Left ventricle myocardium inferior (tissue), 1 donor: Measurements from ENCODE around the gene BANF2. TPM values are rescaled to one million over a fixed set of nuclear protein-coding genes. Genes with fewer than 3 reads are reported as not detected.

Source experiments
- DNase-seq: peaks from one replicate; pipeline ENCODE4 v3.0.0-alpha.2; 2020
- H3K27ac ChIP-seq: fragments of 200-600 bp; replicated peaks from 2 replicates; pipeline ENCODE4 v1.8.0; 2021
- H3K27me3 ChIP-seq: fragments of 200-600 bp; 2 replicates; pipeline ENCODE4 v1.8.0; 2021; ENCODE audit warnings: low read depth
- H3K36me3 ChIP-seq: fragments of 200-600 bp; 2 replicates; pipeline ENCODE4 v1.8.0; 2021
- H3K4me1 ChIP-seq: fragments of 200-600 bp; 2 replicates; pipeline ENCODE4 v1.8.0; 2021
- H3K4me3 ChIP-seq: fragments of 200-600 bp; 2 replicates; pipeline ENCODE4 v1.8.0; 2021; ENCODE audit warnings: mild to moderate bottlenecking, moderate library complexity
- H3K9me3 ChIP-seq: fragments of 200-600 bp; replicated peaks from 2 replicates; pipeline ENCODE4 v1.8.0; 2021
- CTCF ChIP-seq: fragments of 200-600 bp; IDR thresholded peaks from 2 replicates; pipeline ENCODE4 v1.8.0; 2021; ENCODE audit warnings: antibody characterized with exemption, mild to moderate bottlenecking, borderline replicate concordance
- intact Hi-C: fragments of 100-400 bp; cut with micrococcal nuclease; formaldehyde crosslinking; loops from one replicate; pipeline ENCODE4 v1.11.0; 2022
- total RNA-seq: library from RNA; stranded (reverse); fragmentation: NEBNext Ultra II Directional; extraction: Animal tissue kit (Norgen Biotek cat#: 25700); gene quantifications from one replicate; pipeline ENCODE4 v1.2.1, GENCODE V29; 2021
- donor health status: DM: no; HTN: yes; CAD: no; lungs with severe emphysema.

BANF2 gene
- total RNA-seq, 1 donor from 2014 or later = not detected

- Histone ChIP-seq H3K36me3 (peaks cover 15% of the 10 kb centered on the region), H3K27me3 (no peaks in the 10 kb centered on the region), H3K4me1 (peaks cover 63% of the 10 kb centered on the region), H3K27ac (no peak overlapping the region), H3K9me3 (no peaks in the 10 kb centered on the region), H3K4me3 (no peak overlapping the region)
- DNase-seq = no peak
- TF ChIP-seq CTCF = no peak
- intact Hi-C loops = loop anchor here (10.0 kb wide), 1 partner anchor 218 kb away; no protein-coding TSS in a partner anchor
Measured at GRCh38 chr20:17676942-17677341, 22.8 kb upstream of the BANF2 start.

GRCh38 chr20:17678295-17678694, 21.5 kb upstream of the BANF2 start:
- DNase-seq = no peak
- H3K9me3 ChIP-seq = no peaks in the 10 kb centered on the region
- no peak for TF ChIP-seq CTCF
- peaks cover 15% of the 10 kb centered on the region for H3K36me3 ChIP-seq
- intact Hi-C loops = loop anchor here (10.0 kb wide), 1 partner anchor 217 kb away; no protein-coding TSS in a partner anchor
- H3K4me3 ChIP-seq = no peak overlapping the region
- H3K27ac ChIP-seq = no peak overlapping the region
- H3K27me3 ChIP-seq = no peaks in the 10 kb centered on the region
- H3K4me1 ChIP-seq = peaks cover 68% of the 10 kb centered on the region

GRCh38 chr20:17678886-17679285, 20.9 kb upstream of the BANF2 start:
- intact Hi-C loops = loop anchor here (10.0 kb wide), 1 partner anchor 216 kb away; no protein-coding TSS in a partner anchor
- peaks cover 15% of the 10 kb centered on the region for H3K36me3 ChIP-seq

GRCh38 chr20:17679941-17680835, 19.6 kb upstream of the BANF2 start:
- peak overlapping the region; percentile 98 for H3K27ac ChIP-seq
- peaks cover 55% of the 10 kb centered on the region for H3K4me1 ChIP-seq
- DNase-seq = peak; percentile 43
- intact Hi-C loops = loop anchor here (10.0 kb wide), 1 partner anchor 215 kb away; no protein-coding TSS in a partner anchor
- no peaks in the 10 kb centered on the region for H3K9me3 ChIP-seq
- TF ChIP-seq CTCF = no peak
- peak overlapping the region; percentile 88 for H3K4me3 ChIP-seq
- peaks cover 15% of the 10 kb centered on the region for H3K36me3 ChIP-seq
- no peaks in the 10 kb centered on the region for H3K27me3 ChIP-seq

More at GRCh38 chr20:17678886-17679285, 20.9 kb upstream of the BANF2 start:
- no peaks in the 10 kb centered on the region for H3K27me3 ChIP-seq
- no peak overlapping the region for H3K27ac ChIP-seq
- H3K4me1 ChIP-seq = peaks cover 68% of the 10 kb centered on the region
- H3K4me3 ChIP-seq = no peak overlapping the region
- DNase-seq = no peak
- H3K9me3 ChIP-seq = no peaks in the 10 kb centered on the region
- no peak for TF ChIP-seq CTCF

GRCh38 chr20:17680836-17681725, 18.7 kb upstream of the BANF2 start:
- Histone ChIP-seq H3K27me3 (no peaks in the 10 kb centered on the region), H3K9me3 (peaks cover under 1% of the 10 kb centered on the region), H3K27ac (peak overlapping the region; percentile 98), H3K4me1 (peaks cover 46% of the 10 kb centered on the region), H3K4me3 (peak overlapping the region; percentile 88), H3K36me3 (peaks cover 15% of the 10 kb centered on the region)
- DNase-seq = peak; percentile 86
- TF ChIP-seq CTCF = peak; percentile 78
- intact Hi-C loops = no loop called here
